HG02763 (cell line): Measurements from ENCODE around the gene FAM24B.
"Not testable (repeated sequence)": the region's sequence is repeated elsewhere in the genome, so short reads cannot be mapped to it uniquely, and the experiment has no call there.

Experiments
- ATAC-seq: cut with Tn5 transposase; IDR thresholded peaks from one replicate; pipeline ENCODE4 v1.9.1; 2021; ENCODE audit warnings: mild to moderate bottlenecking, moderate library complexity; ENCODE audit not compliant: unreplicated experiment

Gene FAM24B, protein sequence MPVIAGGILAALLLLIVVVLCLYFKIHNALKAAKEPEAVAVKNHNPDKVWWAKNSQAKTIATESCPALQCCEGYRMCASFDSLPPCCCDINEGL

GRCh38 chr10:122879339-122880273 is at the start of gene FAM24B:
Gene FAM24B (minus strand): TSS chr10:122879581. CDS start chr10:122850515, 29,066 bp downstream.
- peak; percentile 80 for ATAC-seq

DNA sequence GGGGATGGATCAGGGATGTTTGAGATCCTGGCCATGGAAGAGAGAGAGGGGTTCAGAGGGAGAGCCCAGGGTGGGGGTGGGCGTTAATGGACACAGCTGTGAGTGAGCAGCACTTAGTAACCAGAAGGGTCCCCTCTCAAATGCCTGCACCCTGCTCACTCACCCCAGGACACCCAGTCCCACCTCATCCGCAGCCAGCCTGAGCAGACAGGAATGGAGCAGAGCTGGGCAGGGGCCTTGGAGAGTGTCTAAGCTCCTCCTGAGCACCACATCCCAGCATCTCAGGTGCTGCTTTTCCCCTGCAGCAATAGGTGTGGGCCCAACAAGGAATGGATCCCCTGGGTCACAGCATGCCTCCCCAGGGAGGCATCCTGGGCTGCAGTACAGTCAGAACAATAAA is 36.3 kb upstream of the FAM24B start:
- no peak for ATAC-seq

DNA sequence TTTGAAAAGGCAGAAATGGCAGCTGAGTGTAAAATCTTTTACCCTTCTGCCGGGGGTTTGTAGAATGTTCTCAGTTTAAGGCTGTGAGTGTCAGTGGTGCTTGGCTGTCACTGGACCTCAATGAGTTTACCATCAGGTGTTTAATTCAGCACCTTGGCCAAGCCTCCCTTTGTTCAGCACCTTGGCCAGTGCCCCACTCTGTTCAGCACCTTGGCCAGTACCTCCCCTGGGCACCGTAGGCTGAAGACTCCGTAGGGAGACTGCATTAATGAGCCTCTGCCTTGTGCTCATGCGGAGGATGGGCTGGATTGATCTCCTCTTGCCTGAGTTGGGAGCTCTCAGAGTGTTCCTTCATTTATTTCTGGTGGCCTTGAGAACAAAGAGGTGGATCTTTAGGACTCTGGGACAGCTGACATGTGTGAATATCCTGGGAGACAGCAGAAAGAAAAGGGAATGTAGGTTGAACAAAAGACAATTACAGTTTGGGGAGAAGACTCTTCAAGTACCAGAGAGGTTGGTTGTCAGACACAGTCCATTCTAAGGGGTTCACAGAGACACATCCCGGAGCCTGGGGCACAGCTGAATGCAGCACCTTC is 32.6 kb upstream of the FAM24B start:
- no peak for ATAC-seq

DNA sequence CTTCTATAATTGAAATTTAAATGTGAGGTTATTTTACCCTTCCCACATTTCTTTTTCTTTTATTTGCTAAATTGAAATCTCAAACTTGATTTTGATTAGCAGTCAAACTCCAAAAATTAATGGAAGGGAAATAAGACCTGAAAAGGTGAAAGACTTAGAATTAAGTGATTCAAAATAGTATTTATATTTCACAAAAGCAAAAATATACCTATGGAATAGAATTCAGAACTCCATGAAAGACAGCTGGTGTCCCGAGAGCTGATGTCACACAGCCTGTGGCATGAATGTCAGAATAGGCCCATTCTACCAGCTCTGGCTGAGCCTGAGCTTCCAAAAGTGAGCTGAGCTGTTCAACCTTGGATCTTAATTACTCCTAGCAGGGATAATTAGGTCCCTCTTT is 30.9 kb upstream of the FAM24B start, which contains the start of gene FAM24A:
FAM24A (plus strand) TSS at position 301 of the 400 bp plus-strand sequence. CDS start 1,025 bp downstream, outside the sequence.
- no peak for ATAC-seq

DNA sequence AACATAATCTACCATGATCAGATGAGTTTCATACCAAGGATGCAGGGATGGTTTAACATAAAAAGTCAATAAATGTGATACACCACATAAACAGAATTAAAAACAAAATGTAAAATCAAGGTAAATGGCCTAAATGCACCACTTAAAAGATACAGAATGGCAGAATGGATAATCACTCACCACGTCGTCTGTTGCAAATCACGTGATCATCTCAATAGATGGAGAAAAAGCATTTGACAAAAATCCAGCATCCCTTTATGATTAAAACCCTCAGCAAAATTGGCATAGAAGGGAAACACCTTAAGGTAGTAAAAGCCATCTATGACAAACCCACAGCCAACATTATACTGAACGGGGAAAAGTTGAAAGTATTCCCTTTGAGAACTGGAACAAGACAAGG is 24.5 kb upstream of the FAM24B start:
- not testable (repeated sequence) for ATAC-seq

GRCh38 chr10:122894261-122894944 is 15.0 kb upstream of the FAM24B start:
- ATAC-seq: no peak

- ATAC-seq: no peak
These were observed 4.8 kb upstream of the FAM24B start for GRCh38 chr10:122884166-122884565.

GRCh38 chr10:122882766-122883165 is 3.4 kb upstream of the FAM24B start:
- ATAC-seq: no peak

DNA sequence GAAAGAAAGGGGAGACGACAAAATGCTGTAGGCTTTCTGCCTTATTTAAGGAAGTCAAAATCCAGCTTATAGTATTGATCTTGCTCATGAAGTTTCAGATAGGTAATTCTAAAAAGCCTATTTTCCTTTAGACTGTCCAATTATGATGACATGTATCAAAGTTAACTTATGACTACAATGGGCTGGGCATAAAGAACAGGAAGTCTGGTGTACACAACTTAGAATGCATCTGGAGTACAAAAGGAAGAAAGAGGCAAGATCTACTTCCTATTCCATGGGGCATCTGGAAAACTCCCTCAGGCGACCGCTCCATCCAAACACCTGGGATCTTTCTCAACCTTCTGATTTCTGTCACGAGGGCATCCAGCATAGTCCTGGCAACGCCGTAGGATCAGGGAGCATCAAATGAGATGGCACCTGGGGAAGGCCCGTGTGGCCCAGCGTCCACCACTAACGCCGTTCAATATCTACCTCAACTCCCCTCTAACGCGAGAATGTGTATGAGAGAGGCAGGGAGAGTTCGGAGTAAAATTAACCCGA is 512 bp downstream of the FAM24B start:
- ATAC-seq: peak; percentile 18

DNA sequence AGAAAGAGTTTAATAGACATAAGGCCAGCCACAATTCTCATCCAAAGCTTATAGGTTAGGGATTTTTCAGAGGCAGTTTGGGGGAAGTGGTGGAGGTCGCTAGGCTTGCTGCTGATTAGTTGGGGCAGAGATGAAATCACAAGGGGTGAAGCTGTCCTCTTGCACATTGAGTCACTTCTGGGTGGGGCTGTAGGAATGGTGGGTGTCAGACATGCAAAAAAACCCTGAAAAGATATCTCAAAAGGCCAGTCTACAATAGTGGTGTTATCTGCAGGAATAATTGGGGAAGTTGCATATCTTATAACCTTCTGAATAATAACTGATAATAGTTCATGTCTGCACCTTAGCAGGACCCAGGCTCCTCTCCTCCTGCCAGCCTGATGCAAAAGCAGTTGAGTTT is 2.1 kb downstream of the FAM24B start:
- no peak for ATAC-seq

- ATAC-seq: no peak
These were observed 2.9 kb downstream of the FAM24B start for GRCh38 chr10:122876467-122876855.

DNA sequence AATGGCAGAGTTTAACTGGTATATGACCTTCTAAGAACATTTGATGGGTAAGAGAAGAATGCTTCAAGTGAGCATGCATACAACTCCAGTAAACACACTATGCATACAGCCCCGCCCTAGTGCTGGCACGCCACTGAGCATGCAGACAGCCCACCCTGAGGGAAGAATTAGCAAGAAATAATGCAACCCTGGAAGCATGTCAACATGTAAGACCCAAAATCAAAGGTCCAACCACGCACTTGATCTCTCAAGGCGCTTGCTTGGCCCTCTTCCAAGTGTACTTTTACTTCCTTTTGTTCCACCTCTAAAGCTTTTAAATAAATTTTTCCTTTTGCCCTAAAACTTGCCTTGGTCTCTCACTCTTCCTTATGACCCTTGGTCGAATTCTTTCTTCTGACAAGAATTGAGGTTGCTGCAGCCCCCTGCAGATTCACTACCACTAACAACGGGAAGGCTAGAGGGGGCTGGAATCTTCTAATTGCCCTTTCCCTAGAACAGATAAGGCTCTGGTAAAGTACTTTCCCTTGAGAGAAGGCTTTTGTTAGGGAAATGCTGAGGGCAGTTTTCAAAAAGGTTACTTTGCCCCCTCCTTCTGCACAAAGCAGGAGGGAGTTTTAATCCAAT is 3.4 kb downstream of the FAM24B start:
- ATAC-seq: no peak

- ATAC-seq: not testable (repeated sequence)
These were observed 7.4 kb downstream of the FAM24B start for GRCh38 chr10:122871947-122872346.

GRCh38 chr10:122868768-122869167 is 10.6 kb downstream of the FAM24B start:
- ATAC-seq: not testable (repeated sequence)

GRCh38 chr10:122866757-122867482 is 12.5 kb downstream of the FAM24B start:
- ATAC-seq: not testable (repeated sequence)

GRCh38 chr10:122864901-122865300 is 14.5 kb downstream of the FAM24B start:
- no peak for ATAC-seq

DNA sequence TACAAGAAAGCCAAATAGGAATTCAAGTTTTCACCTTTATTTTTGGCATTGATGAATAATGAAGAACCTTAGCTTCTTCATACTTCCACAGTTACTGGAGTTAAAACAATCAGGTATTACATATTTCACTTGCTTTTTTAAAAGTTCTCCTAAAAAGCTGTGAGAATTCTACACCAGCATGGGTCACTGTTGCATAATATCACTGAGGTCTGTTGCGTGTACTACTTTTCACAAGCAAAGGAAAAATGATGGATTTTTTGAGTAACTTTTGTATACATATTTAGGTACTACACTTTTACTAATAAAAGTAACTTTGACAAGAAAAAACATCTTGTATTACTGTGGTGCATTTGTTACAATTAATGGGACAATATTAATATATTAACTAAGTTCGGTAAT is 15.2 kb downstream of the FAM24B start:
- no peak for ATAC-seq

DNA sequence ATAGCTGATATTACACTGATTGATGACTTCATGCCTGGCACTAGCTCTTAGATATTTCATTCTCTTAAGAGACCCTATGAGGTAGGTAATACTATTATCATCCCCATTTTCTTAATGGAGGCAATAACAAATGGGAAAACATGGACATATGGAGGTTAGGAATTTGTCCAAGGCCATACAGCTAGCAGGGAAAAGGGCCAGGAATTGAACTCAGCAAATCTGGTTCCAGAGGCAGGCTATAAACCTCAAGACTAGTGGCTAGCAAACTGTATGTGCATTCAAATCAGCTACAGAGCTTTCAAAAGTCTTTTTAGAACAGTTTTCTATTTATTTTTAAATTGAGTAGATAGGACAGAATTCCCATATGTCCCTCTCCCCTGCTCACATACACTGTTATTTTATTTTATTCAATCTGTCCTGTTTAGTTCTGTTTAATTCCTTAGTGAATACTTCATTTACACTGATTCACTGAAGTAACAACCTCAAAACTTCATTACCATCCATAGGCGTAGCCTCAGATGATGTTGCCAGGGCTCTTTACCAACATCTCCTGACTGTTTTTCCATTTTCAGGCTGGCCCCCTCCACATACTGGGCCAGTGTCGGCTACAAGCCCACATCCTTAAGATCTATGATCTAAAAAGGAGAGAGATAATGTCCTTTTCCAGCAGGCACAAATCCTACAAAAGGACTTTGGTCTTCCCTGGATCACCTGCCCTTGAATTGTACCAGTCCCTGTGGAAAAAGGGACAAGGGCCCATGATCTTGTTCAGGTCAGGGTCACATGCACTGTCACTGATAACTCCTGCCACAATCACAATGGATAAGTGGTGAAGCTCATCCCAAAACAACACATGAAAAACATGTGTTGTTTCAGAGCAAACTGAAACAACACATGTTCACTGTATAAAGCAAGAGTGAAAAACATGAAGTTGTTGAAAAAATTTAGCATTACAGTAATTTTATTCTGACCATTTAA is 15.9 kb downstream of the FAM24B start:
- ATAC-seq: no peak

DNA sequence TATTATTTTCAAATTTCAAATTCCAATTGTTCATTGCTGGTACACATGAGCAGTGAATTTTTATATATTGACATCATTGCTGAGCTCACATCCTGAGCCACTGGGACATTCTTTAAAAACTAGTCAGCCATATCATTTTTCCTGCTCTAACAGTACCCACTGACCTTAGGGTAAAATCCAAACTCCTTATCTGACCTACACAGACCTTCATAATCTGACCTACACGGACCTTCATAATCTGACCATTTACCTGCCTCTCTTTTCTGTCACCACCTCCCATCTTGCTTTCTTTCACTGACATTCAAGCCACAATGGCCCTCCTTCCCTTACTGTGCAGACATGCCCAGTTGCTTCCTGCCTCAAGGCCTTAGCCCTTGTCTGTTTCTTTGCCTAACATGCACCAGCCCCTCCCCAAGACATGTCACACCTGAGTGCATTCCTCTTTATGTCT is 17.6 kb downstream of the FAM24B start:
- no peak for ATAC-seq
